Activated naive CD4-positive, alpha-beta T cell treated with anti-CD3 and anti-CD28 coated beads, Interleukin-2, amount 50 U/mL, for 24 hours (primary cell): ENCODE results near the gene LRRC7.

ENCODE experiments used
- H3K27ac Mint-ChIP-seq: one replicate; pipeline ENCODE4 v1.8.0; 2021; ENCODE audit warnings: mild to moderate bottlenecking, mixed read lengths
- H3K27me3 Mint-ChIP-seq: one replicate; pipeline ENCODE4 v1.8.0; 2021; ENCODE audit warnings: mixed read lengths
- H3K36me3 Mint-ChIP-seq: one replicate; pipeline ENCODE4 v1.8.0; 2021; ENCODE audit warnings: mixed read lengths
- H3K4me1 Mint-ChIP-seq: one replicate; pipeline ENCODE4 v1.8.0; 2021; ENCODE audit warnings: mixed read lengths
- H3K4me3 Mint-ChIP-seq: one replicate; pipeline ENCODE4 v1.8.0; 2021; ENCODE audit warnings: mild to moderate bottlenecking, mixed read lengths
- H3K9me3 Mint-ChIP-seq: one replicate; pipeline ENCODE4 v1.8.0; 2021; ENCODE audit warnings: mixed read lengths

The LRRC7 gene

GRCh38 chr1:70063861-70064260 lies 496.1 kb downstream of the LRRC7 start:
- H3K9me3 Mint-ChIP-seq, result peaks cover 5% of the 10 kb centered on the region
- no peak overlapping the region for H3K4me3 Mint-ChIP-seq
- no peaks in the 10 kb centered on the region for H3K4me1 Mint-ChIP-seq
- no peak overlapping the region for H3K27ac Mint-ChIP-seq
- peaks cover 1% of the 10 kb centered on the region for H3K36me3 Mint-ChIP-seq
- peaks cover 1% of the 10 kb centered on the region for H3K27me3 Mint-ChIP-seq

- Mint-ChIP-seq H3K36me3 (no peaks in the 10 kb centered on the region), H3K27me3 (peaks cover 1% of the 10 kb centered on the region), H3K9me3 (peaks cover 5% of the 10 kb centered on the region), H3K4me3 (no peak overlapping the region), H3K4me1 (no peaks in the 10 kb centered on the region), H3K27ac (no peak overlapping the region)
Measured at GRCh38 chr1:70066711-70067110, 499.0 kb downstream of the LRRC7 start.

GRCh38 chr1:70071601-70072000 lies 503.9 kb downstream of the LRRC7 start:
- no peak overlapping the region for H3K27ac Mint-ChIP-seq
- H3K9me3 Mint-ChIP-seq, result peaks cover 5% of the 10 kb centered on the region
- no peaks in the 10 kb centered on the region for H3K36me3 Mint-ChIP-seq
- peaks cover 1% of the 10 kb centered on the region for H3K27me3 Mint-ChIP-seq
- no peak overlapping the region for H3K4me3 Mint-ChIP-seq
- H3K4me1 Mint-ChIP-seq, result no peaks in the 10 kb centered on the region

GRCh38 chr1:70072231-70072751 lies 504.6 kb downstream of the LRRC7 start:
- Mint-ChIP-seq H3K27me3 (peaks cover 1% of the 10 kb centered on the region), H3K27ac (no peak overlapping the region), H3K36me3 (no peaks in the 10 kb centered on the region), H3K9me3 (peaks cover under 1% of the 10 kb centered on the region), H3K4me3 (no peak overlapping the region), H3K4me1 (no peaks in the 10 kb centered on the region)

- H3K27me3 Mint-ChIP-seq, result peaks cover 1% of the 10 kb centered on the region
- H3K9me3 Mint-ChIP-seq, result no peaks in the 10 kb centered on the region
- no peaks in the 10 kb centered on the region for H3K4me1 Mint-ChIP-seq
- H3K36me3 Mint-ChIP-seq, result peaks cover 2% of the 10 kb centered on the region
- H3K4me3 Mint-ChIP-seq, result no peak overlapping the region
- H3K27ac Mint-ChIP-seq, result no peak overlapping the region
Measured at GRCh38 chr1:70075761-70076160, 508.0 kb downstream of the LRRC7 start.

GRCh38 chr1:70077066-70077465 lies 509.3 kb downstream of the LRRC7 start:
- no peak overlapping the region for H3K27ac Mint-ChIP-seq
- no peak overlapping the region for H3K4me3 Mint-ChIP-seq
- H3K4me1 Mint-ChIP-seq, result no peaks in the 10 kb centered on the region
- H3K27me3 Mint-ChIP-seq, result peaks cover 1% of the 10 kb centered on the region
- no peaks in the 10 kb centered on the region for H3K9me3 Mint-ChIP-seq
- H3K36me3 Mint-ChIP-seq, result peaks cover 2% of the 10 kb centered on the region

GRCh38 chr1:70079546-70079945 lies 511.8 kb downstream of the LRRC7 start:
- Mint-ChIP-seq H3K27me3 (peaks cover 1% of the 10 kb centered on the region), H3K4me1 (no peaks in the 10 kb centered on the region), H3K27ac (no peak overlapping the region), H3K4me3 (no peak overlapping the region), H3K36me3 (peaks cover 2% of the 10 kb centered on the region), H3K9me3 (peaks cover 12% of the 10 kb centered on the region)

- Mint-ChIP-seq H3K27ac (no peak overlapping the region), H3K4me3 (no peak overlapping the region), H3K27me3 (no peaks in the 10 kb centered on the region), H3K4me1 (no peaks in the 10 kb centered on the region), H3K36me3 (peaks cover 1% of the 10 kb centered on the region), H3K9me3 (peaks cover 17% of the 10 kb centered on the region)
Measured at GRCh38 chr1:70083519-70083918, 515.8 kb downstream of the LRRC7 start.

GRCh38 chr1:70084314-70084915 lies 516.7 kb downstream of the LRRC7 start:
- no peak overlapping the region for H3K4me3 Mint-ChIP-seq
- no peak overlapping the region for H3K27ac Mint-ChIP-seq
- H3K4me1 Mint-ChIP-seq, result no peaks in the 10 kb centered on the region
- peaks cover 1% of the 10 kb centered on the region for H3K27me3 Mint-ChIP-seq
- H3K36me3 Mint-ChIP-seq, result peaks cover 1% of the 10 kb centered on the region
- H3K9me3 Mint-ChIP-seq, result peaks cover 17% of the 10 kb centered on the region

- Mint-ChIP-seq H3K36me3 (peaks cover 1% of the 10 kb centered on the region), H3K4me1 (no peaks in the 10 kb centered on the region), H3K27ac (no peak overlapping the region), H3K9me3 (peaks cover 17% of the 10 kb centered on the region), H3K27me3 (peaks cover 1% of the 10 kb centered on the region), H3K4me3 (no peak overlapping the region)
Measured at GRCh38 chr1:70085521-70085920, 517.8 kb downstream of the LRRC7 start.

- H3K36me3 Mint-ChIP-seq, result peaks cover 1% of the 10 kb centered on the region
- peaks cover 17% of the 10 kb centered on the region for H3K9me3 Mint-ChIP-seq
- H3K4me1 Mint-ChIP-seq, result no peaks in the 10 kb centered on the region
- H3K27me3 Mint-ChIP-seq, result peaks cover 1% of the 10 kb centered on the region
- no peak overlapping the region for H3K4me3 Mint-ChIP-seq
- H3K27ac Mint-ChIP-seq, result no peak overlapping the region
Measured at GRCh38 chr1:70086897-70087296, 519.2 kb downstream of the LRRC7 start.

GRCh38 chr1:70090141-70090540 lies 522.4 kb downstream of the LRRC7 start:
- Mint-ChIP-seq H3K27ac (no peak overlapping the region), H3K9me3 (peaks cover 5% of the 10 kb centered on the region), H3K4me3 (no peak overlapping the region), H3K27me3 (peaks cover 1% of the 10 kb centered on the region), H3K4me1 (no peaks in the 10 kb centered on the region), H3K36me3 (peaks cover 1% of the 10 kb centered on the region)

- no peak overlapping the region for H3K27ac Mint-ChIP-seq
- peaks cover 1% of the 10 kb centered on the region for H3K27me3 Mint-ChIP-seq
- no peak overlapping the region for H3K4me3 Mint-ChIP-seq
- H3K9me3 Mint-ChIP-seq, result no peaks in the 10 kb centered on the region
- H3K4me1 Mint-ChIP-seq, result no peaks in the 10 kb centered on the region
- no peaks in the 10 kb centered on the region for H3K36me3 Mint-ChIP-seq
Measured at GRCh38 chr1:70090875-70091274, 523.2 kb downstream of the LRRC7 start.

GRCh38 chr1:70091811-70092210 lies 524.1 kb downstream of the LRRC7 start:
- Mint-ChIP-seq H3K4me1 (no peaks in the 10 kb centered on the region), H3K36me3 (peaks cover 2% of the 10 kb centered on the region), H3K9me3 (no peaks in the 10 kb centered on the region), H3K4me3 (no peak overlapping the region), H3K27me3 (peaks cover 1% of the 10 kb centered on the region), H3K27ac (no peak overlapping the region)

- Mint-ChIP-seq H3K27ac (no peak overlapping the region), H3K27me3 (peaks cover 1% of the 10 kb centered on the region), H3K4me1 (no peaks in the 10 kb centered on the region), H3K9me3 (no peaks in the 10 kb centered on the region), H3K4me3 (no peak overlapping the region), H3K36me3 (peaks cover 2% of the 10 kb centered on the region)
Measured at GRCh38 chr1:70092526-70092925, 524.8 kb downstream of the LRRC7 start.

GRCh38 chr1:70093250-70093975 lies 525.7 kb downstream of the LRRC7 start:
- peaks cover 1% of the 10 kb centered on the region for H3K27me3 Mint-ChIP-seq
- H3K4me1 Mint-ChIP-seq, result no peaks in the 10 kb centered on the region
- H3K9me3 Mint-ChIP-seq, result no peaks in the 10 kb centered on the region
- no peak overlapping the region for H3K27ac Mint-ChIP-seq
- H3K36me3 Mint-ChIP-seq, result peaks cover 2% of the 10 kb centered on the region
- no peak overlapping the region for H3K4me3 Mint-ChIP-seq
